HG03135 (cell line): ENCODE results near the gene PROM1.

Experiments
- ATAC-seq: cut with Tn5 transposase; IDR thresholded peaks from one replicate; pipeline ENCODE4 v1.9.1; 2021; ENCODE audit warnings: mild to moderate bottlenecking, moderate library complexity; ENCODE audit not compliant: unreplicated experiment

Gene PROM1

DNA sequence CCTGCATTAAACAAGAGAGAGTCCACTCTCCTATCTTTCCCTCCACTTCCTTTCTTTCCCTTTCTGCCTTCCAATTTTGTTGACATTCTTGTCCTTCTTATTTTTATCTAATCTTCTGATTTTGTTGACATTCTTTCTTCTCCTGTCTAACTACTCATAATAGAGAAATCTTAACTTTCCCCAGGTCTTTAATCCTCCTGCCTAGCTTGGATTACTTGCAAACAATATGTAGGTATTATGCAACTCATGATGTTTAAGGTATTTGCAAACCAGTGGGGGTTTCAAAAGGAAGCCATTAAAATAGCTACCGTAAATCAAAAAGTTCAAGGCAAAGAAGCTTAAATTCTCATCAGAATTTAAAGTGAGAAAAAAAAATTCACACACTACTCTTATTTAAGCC is 53.9 kb downstream of the PROM1 start:
- ATAC-seq = no peak

- ATAC-seq = no peak
Observed at GRCh38 chr4:16029262-16029661, 54.6 kb downstream of the PROM1 start.

DNA sequence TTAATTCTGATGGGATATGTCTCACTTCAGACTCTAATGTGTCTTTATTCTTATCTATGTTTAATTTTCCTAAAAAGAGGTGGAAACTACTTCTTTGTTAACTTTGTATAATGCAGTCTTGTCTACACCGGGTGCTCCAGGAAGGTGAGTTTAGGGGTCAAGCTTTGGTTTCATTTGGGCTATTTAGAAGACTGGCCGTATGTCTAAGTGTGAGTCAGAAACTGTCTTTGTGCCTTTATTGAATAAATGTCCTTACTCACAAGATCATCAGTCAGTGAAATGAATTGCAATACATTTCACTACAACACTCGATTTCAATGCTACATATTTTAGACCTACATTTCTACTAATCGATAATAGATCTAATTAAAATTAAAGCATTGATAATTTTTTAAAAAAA is 56.2 kb downstream of the PROM1 start:
- ATAC-seq = no peak

DNA sequence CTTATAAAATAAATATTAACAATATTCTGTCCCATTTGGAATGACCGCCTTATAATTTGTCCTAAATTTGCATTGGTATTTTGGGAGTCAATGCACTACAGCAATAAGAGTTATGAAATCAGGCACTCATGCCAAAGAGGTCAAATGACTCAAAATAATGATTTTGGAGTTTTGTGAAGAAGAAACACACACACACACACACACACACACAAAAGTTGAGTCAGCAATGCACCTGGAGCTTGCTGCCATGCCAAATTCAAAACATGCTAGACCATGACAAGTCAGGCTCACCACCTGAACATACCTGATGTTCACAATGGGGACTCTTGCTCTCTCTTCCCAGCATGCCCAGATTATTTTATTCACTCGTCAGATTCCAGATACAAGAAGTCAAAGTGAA is 56.7 kb downstream of the PROM1 start:
- no peak for ATAC-seq

DNA sequence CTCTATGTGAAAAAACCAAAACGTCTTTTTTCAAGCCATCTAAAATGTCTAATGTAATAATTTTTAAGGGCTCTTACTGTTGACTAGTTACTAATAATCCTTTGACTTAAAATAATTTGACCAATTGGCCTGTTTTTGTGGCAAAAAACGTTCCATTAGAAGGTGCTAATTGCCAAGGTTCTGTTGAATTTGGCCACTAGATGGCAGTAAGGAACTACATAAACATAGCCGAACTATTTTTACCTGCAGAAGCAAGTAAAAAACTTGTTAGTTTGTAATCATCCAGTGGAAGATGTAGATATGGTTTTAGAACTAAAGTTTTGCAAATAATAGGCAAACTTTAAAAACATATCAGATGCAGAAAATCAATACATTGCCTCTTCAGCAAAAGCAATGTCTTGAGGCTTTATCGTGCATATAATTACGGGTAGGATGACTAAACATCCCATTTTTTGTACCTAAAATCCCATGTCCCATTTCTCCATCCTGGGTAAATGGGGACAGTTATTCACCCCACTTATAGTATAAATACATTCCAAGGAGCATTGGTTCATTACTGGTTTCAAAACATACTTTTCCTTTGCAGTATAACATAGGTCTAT is 57.6 kb downstream of the PROM1 start:
- ATAC-seq = no peak

DNA sequence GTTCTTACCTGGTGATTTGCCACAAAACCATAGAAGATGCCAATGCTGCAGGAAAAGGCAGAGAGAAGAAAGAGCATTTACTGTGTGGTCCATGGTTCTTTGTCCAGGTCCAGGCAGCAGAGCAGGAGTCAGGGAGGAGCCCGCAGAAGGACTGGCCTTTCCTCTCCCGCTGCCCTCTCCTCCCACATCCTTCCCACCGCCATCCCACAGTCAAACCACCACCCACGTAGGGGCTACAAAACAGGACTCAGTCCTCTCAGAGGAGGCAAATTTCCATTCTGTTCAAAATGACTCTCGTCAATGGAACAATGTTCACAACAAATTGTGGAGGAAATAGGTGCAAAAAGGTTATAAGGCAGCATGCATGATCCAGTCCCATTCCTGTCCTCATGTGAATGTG is 58.6 kb downstream of the PROM1 start:
- ATAC-seq = no peak

GRCh38 chr4:16023776-16024408 is 59.9 kb downstream of the PROM1 start:
- no peak for ATAC-seq

DNA sequence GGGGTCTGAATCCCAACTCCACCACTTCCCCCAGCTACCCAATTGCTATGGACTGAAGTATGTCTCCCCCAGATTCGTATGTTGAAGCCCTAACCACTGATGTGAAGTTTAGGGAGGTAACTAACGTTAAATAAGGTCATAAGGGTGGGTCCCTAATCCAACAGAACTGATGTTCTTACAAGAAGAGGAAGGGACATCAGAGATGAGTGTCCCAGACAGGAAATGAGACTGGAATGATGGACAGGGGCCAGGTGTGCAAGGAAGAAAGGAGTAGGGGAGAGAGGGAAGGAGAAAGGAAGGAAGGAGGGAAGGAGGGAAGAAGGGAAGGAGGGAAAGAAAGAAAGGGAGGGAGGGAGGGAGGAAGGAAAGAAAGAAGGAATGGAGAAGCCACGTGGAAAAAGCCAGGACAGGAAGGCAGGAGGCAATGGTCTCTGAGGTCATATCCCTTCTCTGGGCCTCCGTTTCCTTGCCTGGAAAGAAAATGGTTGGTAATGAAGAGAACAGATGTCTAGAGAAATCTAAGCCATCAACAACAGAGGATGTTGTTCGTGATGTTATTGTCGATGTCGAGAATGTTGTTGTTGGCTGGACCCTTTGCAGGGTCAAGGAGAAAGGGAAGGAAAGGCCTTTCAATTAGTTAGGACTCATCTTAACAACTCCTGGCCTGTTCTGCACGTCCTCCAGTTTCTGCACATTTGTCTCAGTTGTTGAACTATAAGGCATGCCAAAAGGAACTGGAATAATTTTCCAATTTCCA is 61.8 kb downstream of the PROM1 start:
- no peak for ATAC-seq

- no peak for ATAC-seq
Observed at GRCh38 chr4:16019649-16020048, 64.2 kb downstream of the PROM1 start.

GRCh38 chr4:16018841-16019240 is 65.0 kb downstream of the PROM1 start:
- ATAC-seq = no peak

GRCh38 chr4:16018061-16018676 is 65.7 kb downstream of the PROM1 start:
- no peak for ATAC-seq

DNA sequence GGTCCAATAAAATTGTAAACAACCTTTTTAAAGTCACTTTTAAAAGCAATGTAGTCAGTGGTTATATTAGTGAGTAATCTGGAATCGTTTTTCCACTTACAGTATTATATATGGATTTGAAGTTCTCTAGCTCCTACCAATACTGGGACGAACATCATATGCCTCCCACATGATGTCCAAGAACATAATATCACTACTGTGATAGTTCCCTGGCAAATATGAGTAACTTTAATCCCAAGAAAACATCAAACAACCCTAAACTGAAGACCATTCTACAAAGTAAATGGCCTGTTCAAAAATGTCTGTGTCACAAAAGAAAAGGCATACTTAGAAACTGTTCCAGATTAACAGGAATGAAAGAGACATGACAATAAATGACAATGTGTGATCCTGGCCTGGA is 67.3 kb downstream of the PROM1 start:
- no peak for ATAC-seq

- ATAC-seq = no peak
Observed at GRCh38 chr4:16011173-16011572, 72.7 kb downstream of the PROM1 start.

DNA sequence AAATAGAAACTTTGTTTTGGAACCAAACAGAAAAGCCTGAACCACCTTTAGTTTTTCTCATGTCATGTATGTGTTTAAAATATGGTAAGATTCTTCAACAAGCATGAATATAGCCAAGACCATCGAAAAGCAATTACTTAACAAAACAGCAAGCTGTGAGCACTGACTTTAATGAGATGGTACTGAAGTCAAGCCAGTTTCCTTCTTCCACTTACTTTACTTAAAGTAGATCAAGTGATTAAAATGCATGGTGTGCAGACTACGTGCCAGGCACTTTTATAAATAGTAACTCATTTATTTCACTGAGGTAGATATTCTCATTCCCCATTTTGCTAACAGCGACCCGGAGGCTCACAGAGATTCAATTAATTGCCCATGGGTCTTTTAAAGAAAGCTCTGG is 74.7 kb downstream of the PROM1 start:
- no peak for ATAC-seq

DNA sequence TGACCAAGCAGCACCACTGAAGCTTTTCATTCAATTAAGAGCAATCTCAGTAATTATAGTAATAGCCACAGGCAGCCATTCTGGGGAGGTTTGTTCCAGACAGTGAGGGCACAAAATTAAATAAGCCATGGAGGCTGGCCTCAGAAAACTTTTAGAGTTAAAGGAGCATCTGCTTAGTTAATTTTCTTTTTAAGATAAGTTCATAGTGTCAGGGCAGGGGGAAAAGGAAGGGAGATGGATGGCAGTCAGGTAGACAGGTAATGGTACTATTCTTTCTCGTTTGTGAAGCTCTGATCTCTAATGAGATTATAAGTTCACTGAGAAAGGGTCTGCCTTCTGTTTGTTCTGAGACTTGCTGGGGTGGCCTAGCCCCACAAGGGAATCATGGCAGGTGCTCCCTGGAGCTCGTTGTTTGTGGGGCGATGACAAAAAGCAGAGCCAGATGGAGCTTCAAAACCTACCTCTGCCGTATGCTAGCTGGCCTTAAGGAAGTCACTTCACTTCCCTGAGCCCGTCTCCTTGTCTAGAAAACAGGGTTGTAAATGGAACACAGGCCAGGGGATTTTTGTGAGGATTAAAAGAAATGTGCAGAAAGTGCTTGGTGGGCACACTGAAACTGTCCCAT is 76.2 kb downstream of the PROM1 start:
- ATAC-seq = no peak

DNA sequence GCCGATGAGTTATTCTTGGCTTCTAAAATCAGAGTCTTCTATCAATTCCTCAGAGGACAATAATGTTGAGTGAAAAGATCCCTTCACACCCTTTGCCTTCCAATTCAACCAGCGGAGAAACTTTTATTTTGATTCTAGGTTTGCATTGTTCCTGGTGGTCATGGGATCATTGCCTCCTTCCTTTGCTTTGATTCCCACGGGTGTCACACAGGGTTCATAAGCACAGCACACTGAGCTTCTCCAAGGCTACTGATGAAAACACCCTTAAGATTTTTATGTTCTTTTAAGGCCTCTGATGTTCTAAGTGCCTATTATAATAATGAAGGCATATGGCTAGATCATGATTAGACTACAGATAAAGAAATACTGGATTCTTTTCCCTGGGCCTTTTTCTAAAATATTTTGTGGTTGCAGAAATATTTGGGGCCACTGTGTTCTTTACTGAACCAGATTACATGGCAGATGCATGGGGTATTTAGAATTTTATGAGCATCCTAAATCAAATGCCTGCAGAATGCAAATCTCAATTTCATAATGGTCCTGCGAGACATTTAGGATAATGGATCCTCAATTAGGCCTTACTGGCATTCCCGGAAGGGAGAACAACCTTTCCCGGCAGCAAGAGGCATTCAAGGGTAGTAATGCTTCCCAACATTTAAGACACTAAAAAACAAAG is 76.9 kb downstream of the PROM1 start:
- no peak for ATAC-seq

GRCh38 chr4:16005676-16006075 is 78.1 kb downstream of the PROM1 start:
- no peak for ATAC-seq

- ATAC-seq = peak; percentile 96
Observed at GRCh38 chr4:16001484-16001858, 82.4 kb downstream of the PROM1 start.

- no peak for ATAC-seq
Observed at GRCh38 chr4:16000708-16001483, 82.9 kb downstream of the PROM1 start.

GRCh38 chr4:15996773-15997172 is 87.0 kb downstream of the PROM1 start:
- ATAC-seq = no peak
